SH-SY5Y (cell line): Measurements from ENCODE around the gene DTHD1.

Experiments
- GATA2 ChIP-seq: IDR thresholded peaks from 2 replicates; pipeline ENCODE4 v1.6.1; 2011; ENCODE audit warnings: mild to moderate bottlenecking, low read depth, low read length
- GATA3 ChIP-seq: IDR thresholded peaks from 2 replicates; pipeline ENCODE4 v1.6.1; 2011; ENCODE audit warnings: low read depth, mild to moderate bottlenecking, low read length, moderate library complexity

- TF ChIP-seq GATA3 (no peak), GATA2 (no peak)
These were observed 1.2 kb downstream of the DTHD1 start for GRCh38 chr4:36282503-36283030.
